ENCODE results near the gene BABAM2.
"Not testable (repeated sequence)": the region's sequence is repeated elsewhere in the genome, so short reads cannot be mapped to it uniquely, and the experiment has no call there.

BABAM2 gene

DNA sequence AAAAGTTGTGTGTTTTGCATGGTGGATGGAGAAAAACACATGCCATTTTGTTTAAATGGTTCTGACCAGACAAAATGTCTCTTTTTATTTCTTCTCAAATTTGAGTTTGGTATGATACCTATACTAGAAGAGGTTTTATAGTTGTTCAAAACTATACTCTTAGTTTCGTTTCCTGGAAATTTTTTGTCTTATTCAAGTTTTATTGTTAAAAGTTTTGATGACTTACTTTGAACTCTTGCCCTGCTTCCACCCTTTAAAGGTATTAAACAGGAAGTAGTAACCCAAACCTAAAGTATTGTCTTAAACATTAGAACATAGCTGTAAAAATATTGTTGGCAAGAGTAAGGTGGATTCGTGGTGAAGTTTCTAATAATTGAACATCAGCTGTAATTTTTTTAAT, 98.2 kb downstream of the BABAM2 start:
- no peak for DNase-seq

DNA sequence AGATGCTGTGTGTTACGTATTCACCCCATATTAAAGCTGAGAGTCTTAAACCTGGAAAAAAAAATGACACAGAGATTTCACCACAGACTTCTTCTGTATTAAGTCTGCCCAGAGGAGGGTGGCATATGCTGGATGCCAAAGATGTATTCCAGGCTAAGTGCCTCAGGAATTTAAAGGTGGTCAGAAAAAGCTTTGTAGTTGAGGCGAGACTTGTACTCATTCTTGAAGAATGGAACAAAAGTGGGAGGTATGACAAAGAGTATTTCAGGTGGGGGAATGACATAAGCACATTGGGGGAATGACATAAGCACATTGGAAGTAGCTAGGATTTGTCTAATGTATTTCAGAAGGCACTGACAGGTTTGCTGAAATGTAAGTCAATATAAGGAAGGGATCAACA, 98.6 kb downstream of the BABAM2 start:
- no peak for DNase-seq

DNA sequence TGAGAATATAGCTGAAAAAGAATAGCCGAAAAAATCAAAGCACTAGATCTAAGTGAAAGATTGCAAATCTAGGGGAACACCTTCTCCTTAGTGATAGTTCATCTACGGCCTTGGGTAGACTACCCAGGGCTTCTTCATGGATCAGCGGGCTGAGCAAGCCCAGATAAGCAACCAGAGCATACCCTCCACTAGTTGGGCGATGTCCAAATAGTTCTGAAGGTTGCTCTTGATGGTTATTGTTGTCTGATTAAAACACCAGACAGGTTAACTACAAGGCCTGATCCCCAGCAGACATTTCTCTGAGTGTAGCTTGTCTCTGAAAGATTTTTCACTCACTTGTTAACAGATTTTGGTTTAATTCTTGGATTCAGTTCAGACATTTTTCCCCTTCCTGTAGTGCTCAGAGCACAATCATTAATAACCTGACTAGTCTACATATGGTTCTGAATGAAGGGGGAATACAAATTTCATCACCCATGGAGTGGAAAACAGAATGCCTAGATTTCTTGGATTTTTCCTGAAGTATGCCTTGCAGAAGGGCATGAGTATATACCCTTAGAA, 99.6 kb downstream of the BABAM2 start:
- DNase-seq, result no peak

DNA sequence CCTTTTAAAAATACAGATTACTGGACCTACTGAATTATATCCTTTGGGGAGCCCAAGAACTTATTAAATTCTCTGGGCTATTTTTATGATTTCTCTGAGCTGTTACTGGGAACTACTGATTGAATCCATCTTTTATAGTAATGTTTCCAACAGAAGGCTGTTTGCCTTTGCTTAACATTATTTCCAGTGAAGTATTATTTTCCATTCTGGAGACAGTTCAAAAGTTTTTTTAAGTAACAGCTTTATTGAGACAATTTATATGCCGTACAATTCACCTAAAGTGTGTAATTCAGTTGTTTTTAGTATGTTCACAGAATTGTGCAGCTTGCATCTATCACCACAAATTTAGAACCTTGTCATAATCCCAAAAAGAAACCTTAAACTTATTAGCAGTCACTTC, 100.6 kb downstream of the BABAM2 start:
- no peak for DNase-seq

DNA sequence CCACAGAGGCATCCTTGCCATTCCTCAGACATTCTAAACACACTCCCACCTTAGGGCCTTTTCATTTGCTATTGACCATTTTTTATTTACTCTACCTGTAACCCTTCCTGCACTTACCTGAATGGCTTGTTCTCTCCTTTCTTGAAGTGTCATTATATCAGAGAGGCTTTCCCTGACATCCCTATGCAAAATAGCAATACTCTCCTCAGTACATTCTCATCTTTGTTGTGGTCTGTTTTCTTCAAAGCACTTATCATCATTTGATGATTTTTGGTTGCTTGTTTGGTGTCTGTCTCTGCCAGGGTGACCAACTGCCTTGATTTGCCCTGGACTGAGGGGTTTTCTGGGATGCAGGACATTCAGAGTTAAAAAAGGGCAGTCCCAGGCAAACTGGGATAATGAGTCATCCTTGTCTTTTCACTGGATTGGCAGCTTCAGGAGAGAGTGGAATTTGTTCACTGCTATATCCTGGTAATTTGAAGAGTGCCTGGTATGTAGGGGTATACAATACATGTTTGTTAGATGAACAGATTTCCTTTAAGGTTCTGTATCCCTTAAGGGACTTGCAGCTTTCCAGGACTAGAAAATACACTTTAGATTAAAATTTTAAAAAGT, 102.4 kb downstream of the BABAM2 start:
- DNase-seq, result no peak

DNA sequence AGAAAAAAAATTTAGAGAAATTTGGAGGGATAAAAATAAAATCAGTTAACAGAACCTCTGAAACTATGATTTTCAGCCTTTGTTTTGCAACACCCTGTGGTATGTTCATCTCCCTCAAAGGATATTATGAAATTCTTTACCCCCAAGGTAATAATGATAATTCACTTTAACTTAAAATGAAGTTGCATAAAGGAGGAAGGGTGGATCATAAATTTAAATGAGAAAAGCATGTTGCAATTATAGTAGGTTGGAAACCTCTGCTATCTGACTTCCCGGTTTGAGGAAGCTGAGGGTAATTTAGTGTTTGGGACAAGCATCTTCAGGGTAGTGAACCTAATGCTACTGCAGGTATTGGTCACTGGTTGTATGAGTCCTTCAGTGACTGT, 102.9 kb downstream of the BABAM2 start:
- no peak for DNase-seq

DNA sequence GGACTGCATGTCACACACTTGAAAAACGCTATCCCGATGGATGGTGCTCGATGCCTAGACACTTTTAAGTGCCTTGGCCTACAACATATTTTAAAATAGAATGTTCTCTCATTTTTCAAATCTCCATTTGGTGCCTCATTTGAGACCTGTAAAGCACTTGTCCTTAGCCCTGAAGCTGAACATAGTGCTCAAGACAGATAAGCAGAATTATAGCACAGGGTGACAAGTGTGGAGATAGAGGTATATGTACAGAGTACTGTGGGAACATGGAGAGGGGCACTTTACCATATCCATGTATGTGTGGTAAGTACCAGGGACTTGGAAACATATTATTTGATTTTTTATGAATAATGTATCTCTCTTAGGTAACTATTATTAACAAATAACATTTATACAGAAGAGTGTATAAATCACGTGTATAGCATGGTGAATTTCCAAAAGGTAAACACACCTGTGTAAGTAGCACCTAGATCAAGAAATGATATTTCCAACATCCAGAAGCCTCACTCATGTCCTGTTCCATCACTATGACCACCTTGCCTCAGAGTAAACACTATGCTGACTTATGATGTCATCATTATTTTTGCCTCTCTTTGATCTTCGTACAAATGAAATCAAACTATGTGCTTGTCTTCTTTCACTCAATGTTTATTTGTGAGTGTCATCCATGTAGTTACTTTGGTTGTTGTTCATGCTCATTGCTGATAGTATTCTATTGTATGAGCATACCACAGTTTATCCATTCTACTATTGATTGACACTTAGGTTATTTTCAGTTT, 103.6 kb downstream of the BABAM2 start:
- no peak for DNase-seq

DNA sequence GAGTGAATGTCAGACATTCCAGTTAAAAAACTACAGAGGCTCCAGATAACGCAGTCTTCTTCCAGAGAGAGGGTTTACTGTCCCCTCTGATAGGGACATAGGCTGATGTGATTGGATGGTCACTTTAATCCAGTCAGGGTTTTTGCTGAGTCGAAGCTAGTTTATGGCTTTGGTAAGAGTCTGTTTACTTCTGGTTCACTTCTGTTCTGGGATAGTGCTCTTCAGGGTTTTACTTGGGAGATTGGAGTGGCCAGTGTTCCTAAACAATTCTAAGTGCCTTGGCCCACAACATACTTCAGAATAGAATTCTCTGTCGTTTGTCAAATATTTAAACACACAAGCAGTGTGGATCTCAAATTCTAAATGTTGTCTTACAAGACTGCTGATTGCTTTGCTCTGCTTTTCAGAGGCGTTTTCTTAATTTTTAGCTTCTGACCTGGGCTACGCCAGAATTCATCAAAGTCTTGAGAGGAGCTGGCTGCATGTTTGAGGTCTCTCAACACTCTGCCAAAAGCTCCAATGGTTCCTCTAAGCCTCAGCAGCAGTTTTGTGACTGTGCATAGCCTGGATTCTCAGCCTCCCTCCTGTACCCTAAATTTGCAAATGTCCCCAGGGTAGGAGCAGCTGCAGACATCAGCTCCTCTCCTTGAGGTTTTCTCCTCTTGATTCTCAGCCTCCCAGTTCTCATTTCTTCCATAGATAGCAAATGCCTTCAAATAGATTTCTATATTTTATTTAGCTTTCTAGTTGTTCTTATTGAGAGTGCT, 105.8 kb downstream of the BABAM2 start:
- DNase-seq, result no peak

DNA sequence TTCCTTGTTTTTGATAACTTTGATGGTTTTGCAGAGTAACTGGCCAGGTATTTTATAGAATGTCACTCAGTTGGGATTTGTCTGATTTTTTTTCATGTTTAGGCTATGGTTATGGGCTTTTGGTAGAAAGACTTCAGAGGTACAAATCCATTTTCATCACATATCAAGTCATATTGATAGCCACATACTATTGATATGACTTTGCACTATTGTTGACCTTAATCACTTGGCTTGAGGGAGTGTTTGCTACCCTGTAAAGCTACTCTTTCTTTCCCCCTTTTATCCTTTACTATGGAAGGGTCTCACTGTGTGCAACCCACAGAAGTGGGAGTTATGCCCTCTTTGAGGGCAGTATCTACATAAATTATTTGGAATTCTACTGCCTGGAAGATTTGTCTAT, 109.8 kb downstream of the BABAM2 start:
- no peak for DNase-seq

DNA sequence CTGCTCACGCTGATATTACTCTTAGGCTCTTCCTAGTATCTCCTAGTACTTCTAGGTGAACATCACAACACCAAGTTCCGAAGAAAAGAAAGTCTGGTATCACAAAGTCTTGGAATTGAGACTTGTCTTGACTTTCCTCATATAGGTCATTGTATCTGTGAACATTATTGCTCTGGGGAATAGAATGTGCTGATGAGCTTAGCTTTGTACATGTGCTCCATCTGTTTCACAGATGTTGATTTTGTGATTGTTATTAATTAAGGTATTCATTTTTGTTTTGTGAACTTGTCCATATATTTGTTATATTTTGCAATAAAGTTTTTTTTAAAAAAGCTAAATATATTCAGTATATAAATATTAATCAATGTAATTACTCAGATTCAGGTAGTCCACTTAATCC, 111.7 kb downstream of the BABAM2 start:
- DNase-seq, result no peak

DNA sequence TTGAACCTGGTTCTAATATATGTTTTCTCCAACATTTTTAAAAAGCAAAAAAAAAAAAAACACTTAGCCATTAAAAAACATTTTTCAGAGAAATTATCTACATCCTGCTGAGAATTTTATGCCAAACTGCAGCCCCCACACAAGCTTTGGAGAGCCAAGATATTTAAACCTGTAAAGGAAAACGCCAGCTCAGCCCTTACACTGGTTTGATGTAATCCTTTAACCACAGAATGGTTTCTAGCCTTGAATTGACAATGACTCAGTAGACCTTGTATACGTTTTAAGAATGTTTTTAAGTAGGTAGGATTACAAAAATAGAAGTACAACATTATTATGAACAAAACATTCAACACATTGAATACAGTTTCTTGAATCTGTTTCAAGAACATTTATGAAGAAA, 113.6 kb downstream of the BABAM2 start:
- DNase-seq, result no peak

DNA sequence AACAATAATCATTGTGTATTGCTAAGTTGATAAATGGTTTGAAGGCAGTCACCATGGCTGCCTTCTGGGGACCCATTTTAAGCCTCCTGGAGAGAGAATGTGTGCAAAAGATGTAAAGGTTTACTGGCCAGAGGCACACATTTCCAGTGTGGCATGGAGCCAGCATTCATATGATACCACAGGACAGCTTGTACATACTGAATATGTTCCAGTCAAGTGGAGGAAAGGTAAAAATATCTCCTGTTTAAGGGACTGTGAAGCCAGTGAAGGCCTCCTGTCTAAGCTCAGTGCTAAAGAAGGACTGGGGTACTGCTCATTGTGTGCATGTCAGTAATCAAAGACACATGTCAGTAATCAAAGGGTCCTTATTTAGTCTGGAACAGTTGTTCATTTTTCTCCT, 119.2 kb downstream of the BABAM2 start:
- no peak for DNase-seq

DNA sequence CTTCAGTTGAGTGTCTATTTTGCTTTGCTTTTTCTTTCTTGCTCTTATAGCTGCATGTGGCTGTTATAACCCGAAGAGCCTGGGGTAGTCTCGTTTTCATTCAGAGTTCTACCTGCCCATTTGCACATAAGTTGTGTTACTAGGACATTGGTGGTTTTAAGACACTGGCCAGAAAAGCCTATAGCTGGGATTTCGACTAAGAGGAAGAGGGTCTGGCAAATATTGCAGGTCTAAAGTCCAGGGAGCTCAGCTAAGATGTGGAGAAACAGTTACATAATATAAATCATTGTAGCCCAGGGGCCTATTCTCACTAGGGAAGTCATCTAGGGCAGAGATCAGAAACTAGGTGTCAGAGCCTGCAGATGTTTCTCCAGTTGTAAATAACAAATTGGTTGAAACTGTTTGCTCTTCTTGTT, 120.8 kb downstream of the BABAM2 start:
- DNase-seq, result no peak

DNA sequence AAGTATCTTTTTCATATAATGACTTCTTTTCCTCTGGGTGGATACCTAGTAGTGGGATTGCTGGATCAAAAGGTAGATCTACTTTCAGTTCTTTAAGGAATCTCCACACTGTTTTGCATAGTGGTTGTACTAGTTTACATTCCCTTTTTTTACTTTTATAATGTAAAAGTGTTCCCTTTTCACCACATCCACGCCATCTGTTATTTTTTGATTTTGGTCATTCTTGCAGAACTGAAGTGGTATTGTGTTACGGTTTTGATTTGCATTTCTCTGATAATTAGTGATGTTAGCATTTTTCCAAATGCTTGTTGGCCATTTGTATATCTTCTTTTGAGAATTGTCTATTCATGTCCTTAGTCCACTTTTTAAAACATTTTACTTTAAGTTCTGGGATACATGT, 127.9 kb downstream of the BABAM2 start:
- DNase-seq, result not testable (repeated sequence)

DNA sequence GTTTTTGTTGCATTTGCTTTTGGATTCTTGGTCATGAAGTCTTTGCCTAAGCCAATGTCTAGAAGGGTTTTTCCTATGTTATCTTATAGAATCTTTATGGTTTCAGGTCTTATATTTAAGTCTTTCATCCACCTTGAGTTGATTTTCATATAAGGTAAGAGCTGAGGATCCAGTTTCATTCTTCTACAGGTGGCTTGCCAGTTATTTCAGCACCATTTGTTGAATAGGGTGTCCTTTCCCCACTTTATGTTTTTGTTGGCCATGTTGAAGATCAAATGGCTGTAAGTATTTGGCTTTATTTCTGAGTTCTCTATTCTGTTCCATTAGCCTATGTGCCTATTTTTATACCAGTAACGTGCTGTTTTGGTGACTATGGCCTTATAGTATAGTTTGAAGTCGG, 129.0 kb downstream of the BABAM2 start:
- not testable (repeated sequence) for DNase-seq

DNA sequence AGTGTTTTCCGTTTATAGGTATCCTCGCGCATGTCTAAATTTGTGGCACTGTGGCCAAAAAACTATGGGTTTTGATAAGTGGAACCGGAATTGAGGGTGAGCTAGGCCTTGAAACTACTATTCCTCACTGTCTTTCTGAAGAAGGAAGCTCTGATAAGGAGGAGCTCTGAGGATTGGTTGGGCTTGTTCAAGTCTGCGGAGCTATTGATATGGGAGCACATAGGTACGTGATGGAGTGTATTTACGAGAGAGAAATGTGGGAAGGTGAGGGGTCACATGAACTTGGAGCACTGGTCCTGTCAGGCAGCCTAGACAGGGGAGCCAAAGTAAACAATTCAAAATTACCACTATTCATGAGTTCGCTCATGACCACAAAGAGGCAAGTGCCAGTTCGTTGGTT, 131.4 kb downstream of the BABAM2 start:
- DNase-seq, result no peak

DNA sequence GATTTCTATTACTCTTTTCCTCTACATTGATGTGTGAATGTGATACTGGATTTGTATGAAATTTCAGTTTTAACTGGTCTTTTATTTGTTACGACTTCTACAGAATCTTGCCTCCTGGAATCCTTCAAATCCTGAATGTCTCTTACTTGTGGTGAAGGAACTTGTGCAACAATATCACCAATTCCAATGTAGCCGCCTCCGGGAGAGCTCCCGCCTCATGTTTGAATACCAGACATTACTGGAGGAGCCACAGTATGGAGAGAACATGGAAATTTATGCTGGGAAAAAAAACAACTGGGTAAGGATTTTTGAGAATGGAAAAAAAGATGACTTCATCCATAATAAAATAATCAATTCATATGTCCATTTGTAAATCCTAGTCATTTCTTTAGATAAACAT, 134.6 kb downstream of the BABAM2 start:
- no peak for DNase-seq

DNA sequence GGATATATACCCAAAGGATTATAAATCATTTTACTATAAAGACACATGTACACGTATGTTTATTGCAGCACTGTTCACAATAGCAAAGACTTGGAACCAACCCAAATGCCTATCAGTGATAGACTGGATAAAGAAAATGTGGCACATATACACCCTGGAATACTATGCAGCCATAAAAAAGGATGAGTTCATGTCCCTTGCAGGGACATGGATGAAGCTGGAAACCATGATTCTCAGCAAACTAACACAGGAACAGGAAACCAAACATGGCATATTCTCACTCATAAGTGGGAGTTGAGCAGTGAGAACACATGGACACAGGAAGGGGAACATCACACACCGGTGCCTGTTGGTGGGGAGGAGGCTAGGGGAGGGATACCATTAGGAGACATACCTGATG, 135.7 kb downstream of the BABAM2 start:
- not testable (repeated sequence) for DNase-seq

DNA sequence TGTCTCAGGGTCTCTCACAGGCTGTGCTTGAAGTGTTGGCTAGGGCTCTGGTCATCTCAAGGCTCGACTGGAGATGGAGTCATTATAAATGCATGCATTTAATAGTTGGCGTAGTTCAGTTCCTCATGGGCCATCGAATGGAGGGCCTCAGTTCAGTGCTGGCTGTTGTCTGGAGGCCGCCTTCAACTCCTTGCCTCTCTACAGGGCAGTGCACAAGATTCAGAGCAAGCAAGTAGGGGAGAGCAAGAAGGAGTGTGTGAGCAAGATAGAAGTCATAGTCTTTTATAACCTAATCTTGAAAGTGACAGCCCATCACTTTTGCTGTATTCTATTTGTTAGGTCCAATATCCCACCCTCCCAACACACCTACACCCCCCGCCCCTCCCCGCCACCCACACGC, 137.5 kb downstream of the BABAM2 start:
- DNase-seq, result no peak

DNA sequence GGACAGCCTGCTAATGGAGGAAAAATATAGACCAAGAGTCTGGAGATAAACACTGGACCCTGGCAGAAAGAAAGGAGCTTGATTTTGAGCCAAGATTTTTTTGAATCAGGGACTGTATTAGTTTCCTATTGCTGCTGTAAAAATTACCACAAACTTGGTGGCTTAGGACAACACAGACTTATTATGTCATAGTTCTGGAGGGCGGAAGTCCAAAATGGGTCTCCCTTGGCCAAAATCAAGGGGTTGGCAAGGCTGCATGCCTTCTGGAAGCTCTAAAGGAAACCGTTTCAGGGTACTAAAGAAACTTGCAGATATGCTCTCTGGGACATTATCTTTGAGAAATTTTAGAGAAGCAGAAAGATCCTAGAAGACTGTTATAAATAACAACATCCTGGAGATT, 140.1 kb downstream of the BABAM2 start:
- no peak for DNase-seq

DNA sequence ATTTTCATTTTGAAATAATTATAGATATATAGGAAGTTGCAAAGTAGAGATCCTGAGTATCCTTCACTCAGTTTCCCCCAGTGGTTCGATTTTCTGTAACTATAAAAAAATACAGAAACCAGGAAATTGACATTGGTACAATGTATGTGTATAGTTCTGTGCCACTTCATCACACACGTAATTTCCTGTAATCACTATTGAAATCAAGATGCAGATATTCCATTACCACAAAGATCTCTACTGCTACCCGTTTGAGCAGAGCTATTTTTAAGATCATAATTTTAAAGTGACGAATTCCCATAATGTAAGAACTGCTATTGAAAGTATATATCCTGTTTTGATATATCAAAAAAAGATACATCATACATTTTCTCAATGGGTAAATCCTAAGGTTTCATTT, 142.3 kb downstream of the BABAM2 start:
- DNase-seq, result no peak

DNA sequence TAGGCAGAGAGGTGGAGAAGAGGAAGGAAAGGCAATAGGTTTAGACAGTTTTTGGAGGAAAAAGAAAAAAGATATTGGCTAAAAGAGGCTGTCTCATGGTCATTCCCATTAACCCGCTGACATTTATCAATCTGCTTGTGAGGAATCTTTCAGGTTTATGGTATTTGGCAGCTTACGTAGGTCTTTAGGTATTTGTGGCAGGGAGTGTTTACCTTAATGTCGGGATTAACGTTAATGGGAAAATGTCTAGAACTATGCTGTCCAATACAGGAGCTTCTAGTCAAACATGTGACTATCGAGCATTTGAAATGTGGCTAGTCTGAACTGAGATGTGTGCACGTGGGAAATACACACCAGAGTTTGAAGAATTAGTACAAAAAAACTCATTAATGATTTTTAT, 144.2 kb downstream of the BABAM2 start:
- no peak for DNase-seq

DNA sequence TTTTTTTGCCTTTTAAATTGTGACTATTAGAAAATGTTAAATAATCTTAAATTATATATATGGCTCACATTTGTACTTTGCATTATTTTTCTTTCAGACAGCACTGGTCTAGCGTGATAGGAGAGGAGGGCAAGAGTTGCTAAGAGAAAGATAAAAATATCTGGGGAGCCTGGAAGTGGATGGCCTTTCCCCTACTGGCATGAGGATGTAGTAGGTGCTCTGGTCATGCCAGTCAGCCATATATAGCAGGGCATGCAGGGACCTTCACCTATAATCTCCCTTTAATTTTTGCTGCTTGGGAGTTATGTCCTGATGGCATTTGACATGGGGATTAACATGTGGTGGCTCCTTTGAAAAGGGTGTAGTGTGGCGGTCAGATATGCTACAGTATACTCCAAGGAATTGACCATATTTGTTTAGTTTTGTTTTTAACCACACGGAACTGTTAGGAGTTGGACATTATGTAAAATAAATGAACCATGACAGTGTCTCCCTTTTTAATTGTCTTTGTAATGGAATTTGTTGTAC, 144.7 kb downstream of the BABAM2 start:
- no peak for DNase-seq

DNA sequence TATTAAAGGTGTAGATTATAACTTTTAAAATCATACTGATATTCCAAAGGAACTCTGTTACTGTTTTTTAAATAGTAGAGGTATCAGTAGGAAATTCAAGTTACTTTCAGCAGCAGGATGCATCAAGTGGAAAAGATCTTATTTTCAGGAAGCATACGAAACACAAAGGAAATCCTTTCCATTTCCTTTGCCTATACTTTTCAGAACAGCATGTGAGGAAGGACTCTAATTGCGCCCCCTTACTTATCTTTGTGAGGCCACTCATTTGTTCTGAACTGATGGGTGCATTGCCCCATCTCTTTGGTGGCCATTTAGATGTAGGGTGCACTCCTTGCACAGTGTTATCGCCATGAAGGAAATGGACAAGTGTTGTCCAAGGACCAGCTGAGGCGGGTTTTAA, 145.3 kb downstream of the BABAM2 start:
- no peak for DNase-seq
